Suprapubic skin (tissue), 4 donors: Measurements from ENCODE around the gene KLK1. TPM values are rescaled to one million over a fixed set of nuclear protein-coding genes. Genes with fewer than 3 reads are reported as not detected.

Source experiments
- DNase-seq, 2 donors: peaks; one replicate each; pipeline ENCODE4 v3.0.0-alpha.2; 2019; ENCODE audit warnings: low spot score in 2 of 2
- H3K27ac ChIP-seq: fragments of 200-600 bp; sonication (generic); one replicate; pipeline ENCODE4 v1.5.1; 2019
- H3K27me3 ChIP-seq: fragments of 200-600 bp; sonication (generic); one replicate; pipeline ENCODE4 v1.5.1; 2019
- H3K36me3 ChIP-seq: fragments of 200-600 bp; sonication (generic); one replicate; pipeline ENCODE4 v1.5.1; 2019
- H3K4me1 ChIP-seq: fragments of 200-600 bp; sonication (generic); one replicate; pipeline ENCODE4 v1.5.1; 2019
- H3K4me3 ChIP-seq: fragments of 200-600 bp; sonication (generic); one replicate; pipeline ENCODE4 v1.5.1; 2019; ENCODE audit warnings: mild to moderate bottlenecking
- H3K9me3 ChIP-seq: fragments of 200-600 bp; sonication (generic); one replicate; pipeline ENCODE4 v1.5.1; 2019
- CTCF ChIP-seq, 2 donors: fragments of 200-600 bp in 1 of 2; fragments of 450-650 bp in 1 of 2; sonication (generic) in 1 of 2; IDR thresholded peaks; one replicate each; pipeline ENCODE4 v1.5.1; 2016 to 2019; ENCODE audit warnings: antibody characterized with exemption in 2 of 2, mild to moderate bottlenecking in 1 of 2, moderate library complexity in 1 of 2
- EP300 ChIP-seq: sonication (generic); formaldehyde crosslinking; IDR thresholded peaks from one replicate; pipeline ENCODE4 v1.6.1; 2017; ENCODE audit warnings: antibody characterized with exemption
- POLR2A ChIP-seq, 2 donors: fragments of 450-650 bp; IDR thresholded peaks; one replicate each; pipeline ENCODE4 v1.6.1; 2017; ENCODE audit warnings: antibody characterized with exemption in 2 of 2, mild to moderate bottlenecking in 2 of 2, moderate library complexity in 2 of 2
- POLR2AphosphoS5 ChIP-seq, 3 donors: sonication (generic); formaldehyde crosslinking; IDR thresholded peaks; one replicate each; pipeline ENCODE4 v1.6.1; 2017; ENCODE audit warnings: antibody characterized with exemption in 3 of 3
- WGBS: methylation state at CpG from one replicate; pipeline ENCODE4 v1.1.5; 2018; 5-methylcytosine and 5-hydroxymethylcytosine counted together
- total RNA-seq, 4 donors: library from RNA; depleted of rRNA; stranded (reverse); fragments of >200 nt; gene quantifications; one replicate each; pipeline ENCODE4 v1.1.0, GENCODE V29; 2016

The KLK1 gene
- total RNA-seq, 4 donors from 2014 or later, result 34.3 to 58.3 (median 40.5) TPM

DNA sequence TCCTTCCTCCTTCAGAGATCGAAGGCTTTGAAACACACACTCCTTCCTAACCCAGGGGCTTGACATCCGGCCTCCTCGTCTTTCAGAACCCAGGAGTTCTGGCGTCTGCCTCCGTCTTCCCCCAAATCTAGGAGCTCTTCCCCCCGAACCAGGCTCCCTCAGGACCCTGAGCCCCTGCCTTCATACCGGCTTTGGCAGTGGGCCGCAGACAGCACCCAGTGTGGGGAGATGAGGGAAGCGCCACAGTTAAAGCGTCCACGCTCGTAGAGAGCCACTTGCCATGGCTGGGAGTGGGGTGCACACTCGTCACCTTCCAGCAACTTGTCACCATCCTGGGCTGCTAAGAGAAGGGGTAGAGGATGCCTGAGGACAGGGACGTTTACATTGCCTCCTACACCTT, 3.9 kb upstream of the KLK1 start:
- peaks cover 13% of the 10 kb centered on the region for H3K4me1 ChIP-seq
- 85% methylated on average over 14 of the region's 14 CpGs for WGBS
- no peaks in the 10 kb centered on the region for H3K36me3 ChIP-seq
- peaks cover 31% of the 10 kb centered on the region for H3K27me3 ChIP-seq
- no peak for DNase-seq
- H3K9me3 ChIP-seq, result no peaks in the 10 kb centered on the region
- no peak overlapping the region for H3K27ac ChIP-seq
- no peak for TF ChIP-seq POLR2AphosphoS5 (IDR thresholded peaks at IDR 0.05)
- TF ChIP-seq EP300, result no peak
- TF ChIP-seq CTCF (IDR thresholded peaks at IDR 0.05), result no peak
- no peak for TF ChIP-seq POLR2A (IDR thresholded peaks at IDR 0.05)
- no peak overlapping the region for H3K4me3 ChIP-seq

GRCh38 chr19:50826492-50827240, 3.1 kb upstream of the KLK1 start:
- H3K36me3 ChIP-seq, result no peaks in the 10 kb centered on the region
- WGBS, result 91% methylated on average over 20 of the region's 43 CpGs
- TF ChIP-seq POLR2AphosphoS5 (IDR thresholded peaks at IDR 0.05) (no peak), EP300 (no peak), CTCF (IDR thresholded peaks at IDR 0.05) (no peak), POLR2A (IDR thresholded peaks at IDR 0.05) (no peak)
- no peak overlapping the region for H3K27ac ChIP-seq
- no peak for DNase-seq
- H3K9me3 ChIP-seq, result no peaks in the 10 kb centered on the region
- peaks cover 17% of the 10 kb centered on the region for H3K4me1 ChIP-seq
- no peak overlapping the region for H3K4me3 ChIP-seq
- H3K27me3 ChIP-seq, result peaks cover 38% of the 10 kb centered on the region

DNA sequence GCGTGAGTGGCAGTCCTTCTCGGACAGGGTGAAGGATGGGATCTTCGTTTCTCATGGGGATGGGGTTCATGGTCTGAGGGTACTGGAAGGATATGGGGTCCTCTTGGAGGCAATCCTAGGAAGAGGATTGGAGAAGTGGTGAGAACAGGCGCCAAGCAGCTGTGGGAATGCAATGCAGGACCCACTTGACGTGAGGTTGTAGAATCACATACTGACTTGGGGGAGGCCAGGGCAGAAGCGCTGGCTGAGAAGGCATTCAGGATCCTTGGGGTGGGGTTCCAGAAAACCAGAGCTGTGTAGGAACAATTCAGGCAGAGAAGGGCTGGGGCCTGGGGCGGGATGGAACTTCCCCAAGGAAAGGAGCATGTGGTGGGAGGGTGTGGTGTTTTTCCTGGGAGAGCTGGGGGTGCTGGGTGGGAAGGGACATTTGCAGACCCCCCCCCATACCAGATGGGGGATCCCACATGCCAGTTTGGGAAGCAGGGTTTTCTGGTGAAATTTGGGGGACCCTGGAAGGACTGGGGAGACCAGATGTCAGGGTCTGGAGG, 852 bp downstream of the KLK1 start:
- H3K36me3 ChIP-seq, result no peaks in the 10 kb centered on the region
- no peak for TF ChIP-seq POLR2A (IDR thresholded peaks at IDR 0.05)
- no peak for TF ChIP-seq EP300
- TF ChIP-seq POLR2AphosphoS5 (IDR thresholded peaks at IDR 0.05), result no peak
- no peak for TF ChIP-seq CTCF (IDR thresholded peaks at IDR 0.05)
- H3K4me3 ChIP-seq, result no peak overlapping the region
- 75% methylated on average over 7 of the region's 7 CpGs for WGBS
- H3K9me3 ChIP-seq, result no peaks in the 10 kb centered on the region
- no peak for DNase-seq
- no peak overlapping the region for H3K27ac ChIP-seq
- H3K27me3 ChIP-seq, result peaks cover 71% of the 10 kb centered on the region
- peaks cover 44% of the 10 kb centered on the region for H3K4me1 ChIP-seq

- 64% methylated on average over 5 of the region's 8 CpGs for WGBS
- no peak overlapping the region for H3K27ac ChIP-seq
- H3K9me3 ChIP-seq, result no peaks in the 10 kb centered on the region
- H3K4me3 ChIP-seq, result no peak overlapping the region
- DNase-seq, result no peak
- H3K36me3 ChIP-seq, result no peaks in the 10 kb centered on the region
- H3K4me1 ChIP-seq, result peaks cover 44% of the 10 kb centered on the region
- TF ChIP-seq POLR2AphosphoS5 (IDR thresholded peaks at IDR 0.05) (no peak), EP300 (no peak), POLR2A (IDR thresholded peaks at IDR 0.05) (no peak), CTCF (IDR thresholded peaks at IDR 0.05) (no peak)
- peaks cover 71% of the 10 kb centered on the region for H3K27me3 ChIP-seq
Measured at GRCh38 chr19:50821622-50822021, 2.0 kb downstream of the KLK1 start.

DNA sequence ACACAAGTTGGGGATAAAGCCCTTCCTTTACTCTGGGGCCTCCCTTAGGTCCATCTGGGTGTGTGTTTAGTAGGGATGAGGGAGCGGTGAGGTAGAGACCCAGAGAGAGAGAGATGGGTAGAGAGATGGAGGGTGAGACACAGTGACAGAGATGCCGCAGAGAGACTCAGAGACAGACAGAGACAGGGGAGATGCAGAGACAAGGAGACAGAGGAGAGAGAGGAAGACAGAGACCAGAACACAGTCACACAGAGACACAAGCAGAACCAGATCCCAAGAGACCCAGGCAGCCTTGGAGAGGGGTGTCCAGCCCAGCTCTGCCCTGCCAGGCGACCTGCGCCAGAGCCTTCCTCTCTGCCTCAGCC, 2.4 kb downstream of the KLK1 start:
- H3K4me3 ChIP-seq, result peak overlapping the region; percentile 26
- H3K27me3 ChIP-seq, result peaks cover 69% of the 10 kb centered on the region
- H3K4me1 ChIP-seq, result peaks cover 44% of the 10 kb centered on the region
- TF ChIP-seq EP300 (no peak), POLR2A (IDR thresholded peaks at IDR 0.05) (no peak), POLR2AphosphoS5 (IDR thresholded peaks at IDR 0.05) (no peak), CTCF (IDR thresholded peaks at IDR 0.05) (no peak)
- DNase-seq, result no peak
- no peak overlapping the region for H3K27ac ChIP-seq
- WGBS, result 50% methylated on average over 4 of the region's 4 CpGs
- H3K36me3 ChIP-seq, result no peaks in the 10 kb centered on the region
- H3K9me3 ChIP-seq, result no peaks in the 10 kb centered on the region
